K562 (cell line): ENCODE measurements around the gene GP1BA. TPM values are rescaled to one million over a fixed set of nuclear protein-coding genes. Genes with fewer than 3 reads are reported as not detected.

Source experiments
- BMI1 ChIP-seq: fragments of 150-350 bp; IDR thresholded peaks from 2 replicates; pipeline ENCODE4 v1.6.1; 2014; ENCODE audit warnings: low read length
- CEBPG ChIP-seq, 3 experiments: fragments of 200-800 bp in 1 of 3; sonication (Bioruptor generic) in 1 of 3; sonication (generic) in 1 of 3; formaldehyde crosslinking in 1 of 3; IDR thresholded peaks in 2 of 3; conservative IDR thresholded peaks in 1 of 3; 2 replicates each; pipeline versions ENCODE4 v1.6.1 to v1.8.0; 2016 to 2022; ENCODE audit warnings: missing compliant biosample characterization in 2 of 3, missing genetic modification characterization in 2 of 3, mild to moderate bottlenecking in 1 of 3, missing genetic modification reagents in 1 of 3
- ELF2 ChIP-seq: fragments of 250-450 bp; sonication (Bioruptor Pico); IDR thresholded peaks from 2 replicates; pipeline ENCODE4 v1.5.0; 2021; ENCODE audit warnings: mild to moderate bottlenecking
- HMG20A ChIP-seq: fragments of 450-650 bp; formaldehyde crosslinking; conservative IDR thresholded peaks from 2 replicates; pipeline ENCODE4 v1.4.0; 2020; ENCODE audit warnings: mild to moderate bottlenecking, mixed read lengths
- HMGN3 ChIP-seq: IDR thresholded peaks from 2 replicates; pipeline ENCODE4 v1.6.1; 2011; ENCODE audit warnings: borderline replicate concordance, low read depth, mild to moderate bottlenecking, mixed read lengths, low read length; ENCODE audit not compliant: insufficient read length; ENCODE audit errors: extremely low read depth
- ILK ChIP-seq: fragments of 450-650 bp; IDR thresholded peaks from 2 replicates; pipeline ENCODE4 v1.6.1; 2016; ENCODE audit warnings: missing genetic modification characterization, low read depth, mild to moderate bottlenecking, missing compliant biosample characterization, moderate library complexity, borderline replicate concordance
- KLF16 ChIP-seq: IDR thresholded peaks from 2 replicates; pipeline ENCODE4 v1.6.1; 2016; ENCODE audit warnings: antibody characterized with exemption
- MBD1 ChIP-seq: fragments of 250-450 bp; sonication (Bioruptor Pico); IDR thresholded peaks from 2 replicates; pipeline ENCODE4 v1.8.0; 2022; ENCODE audit warnings: inconsistent platforms
- MEIS2 ChIP-seq: fragments of 450-650 bp; IDR thresholded peaks from 2 replicates; pipeline ENCODE4 v1.6.1; 2014; ENCODE audit warnings: mild to moderate bottlenecking; ENCODE audit not compliant: partially characterized antibody
- MYNN ChIP-seq, 2 experiments: sonication (generic); formaldehyde crosslinking in 1 of 2; IDR thresholded peaks; 2 replicates each; pipeline versions ENCODE4 v1.5.0 to v1.6.1; 2016 to 2020; ENCODE audit warnings: antibody characterized with exemption in 1 of 2, missing genetic modification reagents in 1 of 2
- NELFE ChIP-seq: IDR thresholded peaks from 2 replicates; pipeline ENCODE4 v1.6.1; 2011; ENCODE audit warnings: mild to moderate bottlenecking; ENCODE audit not compliant: insufficient read depth, insufficient read length
- PHB2 ChIP-seq: fragments of 450-650 bp; IDR thresholded peaks from 2 replicates; pipeline ENCODE4 v1.6.1; 2017; ENCODE audit warnings: low read depth
- PYGO2 ChIP-seq: fragments of 450-650 bp; IDR thresholded peaks from 2 replicates; pipeline ENCODE4 v1.6.1; 2016; ENCODE audit warnings: mild to moderate bottlenecking, missing genetic modification characterization, moderate library complexity, missing compliant biosample characterization
- RBFOX2 ChIP-seq: fragments of 200-400 bp; formaldehyde crosslinking; IDR thresholded peaks from 2 replicates; pipeline ENCODE4 v1.6.1; 2017; ENCODE audit warnings: low read depth, mild to moderate bottlenecking, low read length, moderate library complexity
- RUNX1 ChIP-seq: sonication (generic); IDR thresholded peaks from 2 replicates; pipeline ENCODE4 v1.6.1; 2016; ENCODE audit warnings: antibody characterized with exemption, low read depth
- SIN3A ChIP-seq, 2 experiments: fragments of 150-350 bp in 1 of 2; IDR thresholded peaks; 2 replicates each; pipeline ENCODE4 v1.6.1; 2011 to 2016; ENCODE audit warnings: borderline replicate concordance in 2 of 2, low read depth in 2 of 2, low read length in 2 of 2, mild to moderate bottlenecking in 2 of 2, moderate library complexity in 2 of 2; ENCODE audit not compliant: control insufficient read depth in 1 of 2
- SIX5 ChIP-seq, 2 experiments: IDR thresholded peaks; 2 replicates each; pipeline ENCODE4 v1.6.1; 2011; ENCODE audit warnings: low read length in 2 of 2, borderline replicate concordance in 1 of 2, low read depth in 1 of 2, mild to moderate bottlenecking in 1 of 2, moderate library complexity in 1 of 2; ENCODE audit not compliant: insufficient read depth in 1 of 2
- TAF1 ChIP-seq: IDR thresholded peaks from 2 replicates; pipeline ENCODE4 v1.6.1; 2011; ENCODE audit warnings: mild to moderate bottlenecking, low read length, moderate library complexity; ENCODE audit not compliant: insufficient read depth, control insufficient read depth, severe bottlenecking; ENCODE audit errors: extremely low read depth
- TEAD2 ChIP-seq: fragments of 450-650 bp; IDR thresholded peaks from 2 replicates; pipeline ENCODE4 v1.6.1; 2016; ENCODE audit warnings: missing genetic modification characterization, control low read depth, missing compliant biosample characterization
- THRB ChIP-seq: fragments of 450-650 bp; formaldehyde crosslinking; conservative IDR thresholded peaks from 2 replicates; pipeline ENCODE4 v1.4.0; 2022; ENCODE audit warnings: mild to moderate bottlenecking, missing genetic modification characterization
- ZBTB9 ChIP-seq: fragments of 450-650 bp; formaldehyde crosslinking; IDR thresholded peaks from 2 replicates; pipeline ENCODE4 v1.4.0; 2020; ENCODE audit warnings: mild to moderate bottlenecking, moderate library complexity
- ZNF263 ChIP-seq: sonication (generic); formaldehyde crosslinking; IDR thresholded peaks from 2 replicates; pipeline ENCODE4 v1.8.0; 2022; ENCODE audit warnings: mild to moderate bottlenecking, missing genetic modification reagents, borderline replicate concordance
- ZNF57 ChIP-seq: fragments of 450-650 bp; formaldehyde crosslinking; IDR thresholded peaks from 2 replicates; pipeline ENCODE4 v1.4.0; 2020; ENCODE audit warnings: mild to moderate bottlenecking, moderate library complexity
- ZNF668 ChIP-seq: fragments of 250-450 bp; sonication (Bioruptor Pico); IDR thresholded peaks from 2 replicates; pipeline ENCODE4 v1.8.0; 2022; ENCODE audit warnings: mild to moderate bottlenecking, inconsistent platforms
- polyA plus RNA-seq, 8 experiments: library from polyadenylated mRNA; depleted of rRNA in 4 of 8; stranded (reverse) in 5 of 8; unstranded in 3 of 8; fragments of >200 nt; fragmentation: Nextera tagmentation in 2 of 8; fragmentation: Illumina TruSeq in 1 of 8; extraction: Ambion mirVana in 2 of 8; extraction: Trizol in 1 of 8; gene quantifications; 2 replicates each; pipeline versions ENCODE4 v1.2.1 to v1.2.3, GENCODE V29; 2011 to 2014; ENCODE audit warnings: inconsistent platforms in 1 of 8, missing spikeins in 1 of 8
- total RNA-seq, 7 experiments: library from RNA; depleted of rRNA in 6 of 7; stranded (reverse); fragments of >200 nt in 6 of 7; fragmentation: Illumina TruSeq in 2 of 7; extraction: Trizol in 2 of 7; gene quantifications; 2 replicates each; pipeline versions ENCODE4 v1.2.1 to v1.2.3, GENCODE V29; 2011 to 2021; ENCODE audit warnings: low replicate concordance in 1 of 7

The GP1BA gene
- total and polyA plus RNA-seq, 9 of the 15 experiments (the other 6 are each of a cell fraction or from before 2014, with no cell fraction given), result 0.01 TPM; not detected in 8

- TF ChIP-seq CEBPG (CRISPR knock-in tag; IDR thresholded peaks at IDR 0.05) (no peak), CEBPG (tag; conservative IDR thresholded peaks at IDR 0.05 in 1 of 2, IDR thresholded peaks at IDR 0.05 in 1 of 2) (no peak), TAF1 (no peak), ILK (no peak), ZNF263 (CRISPR knock-in tag) (no peak), TEAD2 (tag) (no peak), PYGO2 (no peak), MBD1 (no peak), HMG20A (CRISPR knock-in tag) (no peak), ZNF668 (no peak), NELFE (no peak), RBFOX2 (peak; percentile 60), ZBTB9 (CRISPR knock-in tag) (0 out of 2 replicates have a peak, but pooled peaks have one; percentile 50), ZNF57 (CRISPR knock-in tag) (no peak), THRB (CRISPR knock-in tag) (peak; percentile 89; the same call in 1 of the 2 replicates), SIX5 (IDR thresholded peaks at IDR 0.05; ENCODE audit: borderline replicate concordance in 1 of 2, insufficient read depth in 1 of 2, low read depth in 1 of 2, low read length in 2 of 2) (no peak), MEIS2 (no peak), BMI1 (no peak), SIN3A (IDR thresholded peaks at IDR 0.05; ENCODE audit: borderline replicate concordance in 2 of 2, control insufficient read depth in 1 of 2, low read depth in 2 of 2, low read length in 2 of 2) (0 out of 4 replicates have a peak, but pooled peaks of 1 of the 2 experiments have one; percentile 8), RUNX1 (no peak), MYNN (IDR thresholded peaks at IDR 0.05) (no peak), MYNN (CRISPR knock-in tag; IDR thresholded peaks at IDR 0.05) (no peak), ELF2 (CRISPR knock-in tag) (no peak), KLF16 (no peak), PHB2 (no peak), HMGN3 (no peak)
These were observed 12.1 kb downstream of the GP1BA start (continued) for GRCh38 chr17:4944163-4944553.
